ENCODE data around the gene THSD7A.

- TF ChIP-seq CTCF (IDR thresholded peaks at IDR 0.05) = no peak
- TF ChIP-seq ZFX (IDR thresholded peaks at IDR 0.05; ENCODE audit: borderline replicate concordance) = no peak
Measured at GRCh38 chr7:11330208-11330607, 501.8 kb downstream of the THSD7A start.

Data from 22Rv1 (cell line).